Endothelial cell of umbilical vein (primary cell): ENCODE measurements around the gene SMARCA2. TPM values are rescaled to one million over a fixed set of nuclear protein-coding genes. Genes with fewer than 3 reads are reported as not detected.

Experiments
- BruUV-seq: library from RNA; stranded (reverse); fragments of 400-500 nt; replicated peaks from 2 replicates; lab custom pipeline; 2021; lab: Mats Ljungman, UMichigan
- CTCF ChIA-PET: fragments of 300-600, 350-600 bp; sonication (Branson Sonifier 250); formaldehyde crosslinking; loops from one replicate; lab custom pipeline; 2021; ENCODE audit warnings: antibody characterized with exemption, inconsistent platforms; lab: Charles Lee
- POLR2A ChIA-PET: fragments of 300-600, 350-600 bp; sonication (Branson Sonifier 250); formaldehyde crosslinking; loops from one replicate; lab custom pipeline; 2021; ENCODE audit warnings: antibody characterized with exemption, inconsistent platforms; lab: Charles Lee
- DNase-seq: peaks from one replicate; pipeline ENCODE4 v3.0.0-alpha.2; 2011; ENCODE audit warnings: low read depth, low spot score
- FAIRE-seq: peaks from 2 replicates; lab custom pipeline; 2011; peaks lifted over from hg19 to GRCh38; lab: Jason Lieb, UNC
- H2AFZ ChIP-seq: 2 replicates; pipeline ENCODE4 v1.6.0; 2012; ENCODE audit warnings: low read depth, low read length, control low read depth, inconsistent platforms
- H3K27ac ChIP-seq: 2 replicates; pipeline ENCODE4 v1.5.1; 2011; ENCODE audit warnings: low read depth, mild to moderate bottlenecking, control low read depth, low read length, moderate library complexity; ENCODE audit not compliant: insufficient read depth
- H3K27me3 ChIP-seq, 2 experiments: 2 replicates each; pipeline versions ENCODE4 v1.6.0 to v1.6.1; 2011; ENCODE audit warnings: low read length in 2 of 2, mixed read lengths in 1 of 2; ENCODE audit not compliant: control insufficient read depth in 2 of 2, insufficient read depth in 2 of 2
- H3K36me3 ChIP-seq, 2 experiments: 2 replicates in 1 of 2; 3 replicates in 1 of 2; pipeline ENCODE4 v1.5.1; 2011; ENCODE audit warnings: low read length in 2 of 2, mild to moderate bottlenecking in 1 of 2, moderate library complexity in 1 of 2; ENCODE audit not compliant: control insufficient read depth in 2 of 2, insufficient read depth in 2 of 2; ENCODE audit errors: extremely low read depth in 1 of 2
- H3K4me1 ChIP-seq: 3 replicates; pipeline ENCODE4 v1.5.1; 2011; ENCODE audit warnings: mild to moderate bottlenecking, low read length; ENCODE audit not compliant: control insufficient read depth, insufficient read depth; ENCODE audit errors: extremely low read depth
- H3K4me2 ChIP-seq: 2 replicates; pipeline ENCODE4 v1.6.1; 2011; ENCODE audit warnings: low read length, control low read depth, mixed read lengths; ENCODE audit not compliant: insufficient read depth
- H3K4me3 ChIP-seq, 3 experiments: fragments of 200-600 bp in 1 of 3; sonication (generic), shearing (Covaris generic) in 1 of 3; replicated peaks in 1 of 3; 2 replicates each; pipeline ENCODE4 v1.5.1; 2011 to 2016; ENCODE audit warnings: control low read depth in 3 of 3, low read length in 3 of 3, mild to moderate bottlenecking in 2 of 3, inconsistent platforms in 1 of 3, low read depth in 1 of 3, moderate library complexity in 1 of 3; ENCODE audit not compliant: insufficient read depth in 1 of 3
- H3K79me2 ChIP-seq: 2 replicates; pipeline ENCODE4 v1.6.0; 2012; ENCODE audit warnings: low read length, inconsistent platforms; ENCODE audit not compliant: control insufficient read depth, insufficient read depth
- H3K9ac ChIP-seq: replicated peaks from 2 replicates; pipeline ENCODE3; 2011; ENCODE audit warnings: low read length, control low read depth; ENCODE audit not compliant: insufficient read depth; ENCODE audit errors: extremely low read depth
- H3K9me1 ChIP-seq: replicated peaks from 3 replicates; pipeline ENCODE4 v1.6.0; 2011; ENCODE audit warnings: mild to moderate bottlenecking, low read length; ENCODE audit not compliant: control insufficient read depth, insufficient read depth; ENCODE audit errors: extremely low read depth
- H3K9me3 ChIP-seq: replicated peaks from 2 replicates; pipeline ENCODE4 v1.5.1; 2012; ENCODE audit warnings: low read length, inconsistent platforms; ENCODE audit not compliant: control insufficient read depth, insufficient read depth
- H4K20me1 ChIP-seq: replicated peaks from 2 replicates; pipeline ENCODE3; 2011; ENCODE audit warnings: mild to moderate bottlenecking, low read length; ENCODE audit not compliant: control insufficient read depth, insufficient read depth; ENCODE audit errors: extremely low read depth
- CTCF ChIP-seq, 2 donors: IDR thresholded peaks; 1 replicate in 1 of 2; 2 replicates in 1 of 2; pipeline ENCODE4 v1.5.1; 2011; ENCODE audit warnings: low read length in 2 of 2, mild to moderate bottlenecking in 2 of 2, moderate library complexity in 2 of 2, control low read depth in 1 of 2, inconsistent platforms in 1 of 2, low read depth in 1 of 2; ENCODE audit not compliant: insufficient read depth in 1 of 2; ENCODE audit errors: extremely low read depth in 1 of 2
- EZH2 ChIP-seq: IDR thresholded peaks from 2 replicates; pipeline ENCODE4 v1.6.1; 2012; ENCODE audit warnings: borderline replicate concordance, low read depth, mild to moderate bottlenecking, moderate library complexity, low read length, inconsistent platforms; ENCODE audit not compliant: severe bottlenecking
- FOS ChIP-seq: IDR thresholded peaks from 2 replicates; pipeline ENCODE4 v1.6.1; 2011; ENCODE audit warnings: mild to moderate bottlenecking, low read length, moderate library complexity, borderline replicate concordance; ENCODE audit not compliant: insufficient read depth
- JUN ChIP-seq: IDR thresholded peaks from 2 replicates; pipeline ENCODE4 v1.6.1; 2011; ENCODE audit warnings: borderline replicate concordance, low read depth; ENCODE audit not compliant: insufficient read length, insufficient read depth
- POLR2A ChIP-seq: IDR thresholded peaks from 2 replicates; pipeline ENCODE4 v1.6.1; 2012; ENCODE audit warnings: low read depth, mild to moderate bottlenecking, control low read depth, low read length
- POLR2AphosphoS5 ChIP-seq: IDR thresholded peaks from 2 replicates; pipeline ENCODE4 v1.6.1; 2012; ENCODE audit warnings: low read depth, mild to moderate bottlenecking, control low read depth, low read length, moderate library complexity; ENCODE audit not compliant: insufficient read depth
- dilution Hi-C: fragments of 300-500 bp; cut with MboI; formaldehyde crosslinking; loops from one replicate; pipeline ENCODE4 v1.15.0; 2019; ENCODE audit warnings: low sequenced_read_pairs; ENCODE audit not compliant: extremely low pct_ligation_motif_present
- intact Hi-C: fragments of 100-400 bp; cut with micrococcal nuclease; formaldehyde crosslinking; loops from one replicate; pipeline ENCODE4 v1.10.0; 2022
- polyA plus RNA-seq, 4 experiments: library from polyadenylated mRNA; depleted of rRNA in 3 of 4; stranded (reverse) in 3 of 4; unstranded in 1 of 4; fragments of >200 nt; gene quantifications; 2 replicates each; pipeline versions ENCODE4 v1.2.1 to v1.2.3, GENCODE V29; 2011 to 2012; ENCODE audit warnings: missing spikeins in 1 of 4
- total RNA-seq: library from RNA; stranded (reverse); gene quantifications from 2 replicates; pipeline ENCODE4 v1.2.3, GENCODE V29; 2021
- TF ChIP-seq, protein P1 (sequence below): IDR thresholded peaks from 2 replicates; pipeline ENCODE4 v1.6.1; 2011; ENCODE audit not compliant: insufficient read depth, insufficient read length

The SMARCA2 gene
- total and polyA plus RNA-seq, 2 donors (not counting 3 experiments of a cell fraction or from before 2014, with no cell fraction given) = 54.5 to 79.9 TPM

DNA sequence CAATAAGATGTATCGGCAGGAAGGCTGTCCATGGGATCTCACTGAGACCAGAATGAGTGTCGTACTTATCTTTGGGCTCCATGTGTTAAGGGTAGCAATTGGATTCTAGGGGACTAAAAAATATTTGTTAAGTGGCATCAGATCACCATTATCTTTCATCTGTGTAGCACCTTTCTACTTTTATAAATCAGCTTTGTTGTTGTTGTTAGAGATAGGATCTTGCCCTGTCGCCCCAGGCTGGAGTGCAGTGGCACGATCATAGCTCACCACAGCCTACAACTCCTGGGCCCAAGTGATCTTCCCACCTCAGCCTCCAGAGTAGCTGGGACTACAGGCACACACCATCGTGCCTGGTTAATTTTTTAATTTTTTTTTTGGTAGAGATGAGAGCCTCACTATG lies 220.5 kb downstream of the SMARCA2 start:
- Histone ChIP-seq H4K20me1 (no peaks in the 10 kb centered on the region), H3K4me3 (no peak overlapping the region), H3K4me2 (no peak overlapping the region), H2AFZ (no peak overlapping the region), H3K9me3 (no peaks in the 10 kb centered on the region), H3K9ac (no peak overlapping the region), H3K27ac (no peak overlapping the region), H3K4me1 (no peaks in the 10 kb centered on the region), H3K79me2 (no peaks in the 10 kb centered on the region), H3K36me3 (no peaks in the 10 kb centered on the region), H3K27me3 (peaks cover 0 to 2% of the 10 kb centered on the region in 2 experiments), H3K9me1 (no peaks in the 10 kb centered on the region)
- no peak for TF ChIP-seq POLR2AphosphoS5
- TF ChIP-seq, protein P1, sequence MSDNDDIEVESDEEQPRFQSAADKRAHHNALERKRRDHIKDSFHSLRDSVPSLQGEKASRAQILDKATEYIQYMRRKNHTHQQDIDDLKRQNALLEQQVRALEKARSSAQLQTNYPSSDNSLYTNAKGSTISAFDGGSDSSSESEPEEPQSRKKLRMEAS = no peak
- no peak for TF ChIP-seq FOS
- no peak for TF ChIP-seq JUN
- TF ChIP-seq CTCF (IDR thresholded peaks at IDR 0.05; ENCODE audit: extremely low read depth in 1 of 2, insufficient read depth in 1 of 2, low read depth in 1 of 2, low read length in 2 of 2) = no peak
- no peak for TF ChIP-seq POLR2A
- no peak for TF ChIP-seq EZH2
- DNase-seq (no peak), FAIRE-seq (no peak)
- ChIA-PET CTCF (interaction anchor here (0.9 kb wide), 1 partner anchor 568 kb away, joined by 3 read pairs; no protein-coding TSS in a partner anchor), POLR2A (no interaction called here)
- dilution Hi-C loops = no loop called here
- BruUV-seq = no TSS peak
- intact Hi-C loops = no loop called here
